ENCODE measurements around the gene DMKN.

The DMKN gene

DNA sequence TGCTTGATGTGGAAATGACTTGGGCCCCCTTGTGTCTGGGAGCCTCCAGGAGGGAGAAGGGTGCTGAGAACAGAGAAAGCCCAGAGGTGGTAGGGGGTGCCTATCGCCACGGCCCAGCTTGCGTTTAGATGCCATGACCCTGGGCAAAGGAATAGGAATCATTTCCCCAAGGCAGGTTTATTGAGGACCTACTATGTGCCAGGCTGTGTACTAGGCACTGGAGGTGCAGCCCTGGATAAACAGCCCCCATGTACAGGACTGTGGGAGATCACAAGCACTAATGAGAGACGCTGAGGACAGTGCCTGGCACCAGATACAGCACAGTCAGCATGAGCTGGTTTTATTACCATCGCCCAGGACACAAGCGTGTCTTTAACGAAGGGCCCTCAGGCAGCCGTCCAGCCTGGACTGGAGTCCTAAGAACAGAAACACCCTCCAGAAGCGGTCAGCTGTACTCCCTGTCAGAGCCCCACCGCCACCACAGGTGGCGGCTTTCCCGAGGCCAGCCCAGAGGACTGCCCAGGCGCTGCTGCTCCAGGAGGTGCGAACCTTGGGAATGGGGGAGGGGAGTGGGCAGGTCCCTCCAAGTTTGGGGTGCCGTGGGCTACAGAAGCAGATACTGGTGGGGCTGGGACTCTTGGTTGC lies 36.6 kb upstream of the DMKN start:
- DNase-seq (ENCODE audit: low read depth in 2 of 2): no peak

DNA sequence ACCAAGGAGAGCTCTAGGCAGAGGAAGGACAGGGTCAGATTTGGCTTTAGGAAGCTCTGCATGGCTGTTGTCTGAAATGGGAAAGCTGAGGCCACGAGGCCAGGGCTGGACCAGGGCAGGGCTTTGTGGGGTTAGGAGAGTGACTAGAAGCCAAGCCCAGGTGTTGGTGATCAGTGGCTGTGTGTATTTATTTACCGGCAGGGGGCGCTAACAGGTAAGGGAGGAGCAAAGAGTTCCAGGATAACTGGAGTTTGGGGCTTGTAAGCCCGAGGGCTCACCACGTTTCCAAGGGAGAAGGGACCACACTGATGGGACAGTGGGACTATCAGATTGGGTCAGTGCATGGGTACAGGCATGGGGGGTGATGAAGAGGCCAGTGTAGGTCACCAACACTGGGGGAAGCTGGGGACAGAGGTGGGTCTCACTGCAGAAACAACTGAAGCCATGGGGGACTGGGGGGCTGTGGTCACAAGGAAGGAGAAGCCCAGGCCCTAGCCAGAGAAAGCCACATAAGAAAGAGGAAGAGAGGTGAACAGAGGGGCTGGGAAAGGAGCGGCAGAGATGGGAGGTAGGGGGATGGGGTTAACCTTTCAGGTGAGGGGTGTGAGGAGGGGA lies 35.8 kb upstream of the DMKN start:
- peak; percentile 29 to 45 for DNase-seq (ENCODE audit: low read depth in 2 of 2)

DNA sequence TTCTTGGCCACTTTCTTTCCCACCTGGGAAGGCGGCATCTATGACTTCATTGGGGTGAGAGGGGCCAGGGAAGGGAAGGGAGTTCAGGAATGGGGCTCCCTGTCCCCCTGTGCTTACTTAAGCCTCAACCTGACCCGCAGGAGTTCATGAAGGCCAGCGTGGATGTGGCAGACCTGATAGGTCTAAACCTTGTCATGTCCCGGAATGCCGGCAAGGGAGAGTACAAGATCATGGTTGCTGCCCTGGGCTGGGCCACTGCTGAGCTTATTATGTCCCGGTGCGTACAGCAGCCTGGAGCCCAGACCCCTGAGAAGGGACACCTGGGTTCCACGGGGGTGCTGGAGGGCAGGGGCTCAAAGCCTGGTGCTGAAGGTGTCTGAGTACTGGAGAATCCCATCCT lies 33.1 kb upstream of the DMKN start:
- no peak for DNase-seq (ENCODE audit: low read depth in 2 of 2)

DNA sequence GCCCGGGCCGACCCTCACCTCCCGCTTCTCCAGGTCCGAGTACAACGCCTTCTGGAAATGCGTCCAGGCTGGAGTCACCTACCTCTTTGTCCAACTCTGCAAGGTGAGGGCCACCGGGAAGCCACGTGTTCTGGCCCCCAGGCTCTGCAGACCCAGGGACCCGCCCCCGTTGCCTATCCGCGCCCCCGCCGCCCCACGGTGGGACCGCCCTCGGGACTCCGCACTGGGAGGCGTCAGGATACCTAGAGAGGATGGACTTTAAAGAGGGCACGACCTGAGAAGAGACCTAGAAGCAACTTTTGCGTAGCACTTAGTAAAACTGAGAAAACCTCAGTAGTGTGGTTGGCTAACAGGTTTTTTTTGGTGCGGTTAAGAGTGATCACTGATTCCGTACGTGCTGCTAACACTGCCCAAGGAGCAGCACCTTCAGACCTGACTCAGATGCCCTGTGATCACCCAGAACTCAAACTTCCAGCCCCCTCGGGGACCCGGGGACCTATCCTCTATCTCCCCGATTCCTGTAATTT lies 32.5 kb upstream of the DMKN start:
- DNase-seq (ENCODE audit: low read depth in 2 of 2): peak; percentile 52 to 65

DNA sequence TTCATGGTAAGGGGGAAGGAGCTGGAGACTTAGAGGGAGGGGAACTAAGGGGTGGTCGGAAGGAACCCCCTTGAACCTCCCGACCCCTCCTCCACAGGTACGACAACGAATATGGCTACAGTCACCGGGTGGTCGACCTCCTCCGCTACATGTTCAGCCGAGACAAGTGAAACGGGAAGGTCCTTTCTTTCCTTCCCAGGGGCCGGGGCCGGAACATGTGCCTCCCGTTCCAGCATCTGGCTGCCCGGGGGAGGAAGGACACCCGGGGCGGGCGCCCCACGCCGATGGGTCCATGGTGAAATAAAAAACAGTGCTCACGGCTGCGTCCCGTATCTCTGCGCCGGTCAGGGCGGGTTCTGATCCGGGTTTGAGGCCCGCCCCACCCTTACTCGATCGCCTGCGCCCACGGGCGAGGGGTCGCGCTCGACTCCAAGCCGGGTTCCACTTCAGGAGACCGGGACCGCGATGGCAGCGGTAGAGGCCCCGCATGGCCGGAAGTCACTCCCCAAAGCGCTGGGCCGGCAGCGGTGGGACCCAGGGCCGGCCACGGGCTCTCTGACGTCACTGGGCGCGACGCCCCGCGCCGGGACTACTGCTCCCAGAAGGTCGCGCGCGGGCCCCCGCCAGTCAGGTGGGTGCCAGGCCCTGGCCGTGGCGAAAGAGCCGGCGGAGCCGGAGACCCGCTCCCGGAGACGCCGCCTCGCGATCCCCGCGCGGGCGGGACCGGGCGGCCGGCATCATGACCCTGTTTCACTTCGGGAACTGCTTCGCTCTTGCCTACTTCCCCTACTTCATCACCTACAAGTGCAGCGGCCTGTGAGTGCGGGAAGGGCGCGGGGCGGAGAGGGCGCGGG lies 31.8 kb upstream of the DMKN start, which contains the start of gene TMEM147:
TSS of gene TMEM147 (plus strand) at position 626 of the 854 bp plus-strand sequence. CDS start at position 740, 114 bp downstream.
- peak; percentile 81 to 85 for DNase-seq (ENCODE audit: low read depth in 2 of 2)

DNA sequence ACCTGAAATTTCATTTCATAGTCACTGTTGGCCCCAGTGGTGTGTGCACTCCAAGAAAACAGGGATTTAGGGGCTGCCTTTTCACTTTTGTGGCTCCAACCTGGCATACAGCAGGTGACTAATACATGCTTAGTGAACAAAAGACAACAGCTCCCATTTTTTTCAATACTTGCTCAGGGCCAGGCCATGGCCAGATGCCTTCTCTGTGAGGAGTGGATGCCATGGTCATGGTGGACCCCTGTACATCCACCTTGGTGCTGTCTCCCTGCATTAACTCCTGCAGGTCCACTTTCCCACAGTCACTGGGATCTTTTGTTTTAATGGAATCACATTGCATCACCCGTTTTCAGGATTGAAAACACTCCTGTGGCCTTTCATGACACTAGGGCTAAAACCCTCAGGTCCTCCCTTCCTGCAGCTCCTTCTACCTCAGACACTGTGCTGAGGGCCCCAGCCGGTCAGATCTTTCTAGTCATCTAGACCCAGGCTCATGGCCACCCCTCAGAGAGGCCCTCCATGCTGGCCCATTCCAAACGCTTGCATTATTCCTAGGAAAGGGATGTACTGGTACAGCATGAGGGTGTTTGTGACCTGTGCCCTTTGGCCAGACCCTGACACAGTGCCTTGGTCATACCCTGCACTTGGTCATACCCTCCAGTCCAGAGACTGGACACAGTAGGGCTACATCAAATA lies 30.8 kb upstream of the DMKN start:
- DNase-seq (ENCODE audit: low read depth in 2 of 2): no peak

DNA sequence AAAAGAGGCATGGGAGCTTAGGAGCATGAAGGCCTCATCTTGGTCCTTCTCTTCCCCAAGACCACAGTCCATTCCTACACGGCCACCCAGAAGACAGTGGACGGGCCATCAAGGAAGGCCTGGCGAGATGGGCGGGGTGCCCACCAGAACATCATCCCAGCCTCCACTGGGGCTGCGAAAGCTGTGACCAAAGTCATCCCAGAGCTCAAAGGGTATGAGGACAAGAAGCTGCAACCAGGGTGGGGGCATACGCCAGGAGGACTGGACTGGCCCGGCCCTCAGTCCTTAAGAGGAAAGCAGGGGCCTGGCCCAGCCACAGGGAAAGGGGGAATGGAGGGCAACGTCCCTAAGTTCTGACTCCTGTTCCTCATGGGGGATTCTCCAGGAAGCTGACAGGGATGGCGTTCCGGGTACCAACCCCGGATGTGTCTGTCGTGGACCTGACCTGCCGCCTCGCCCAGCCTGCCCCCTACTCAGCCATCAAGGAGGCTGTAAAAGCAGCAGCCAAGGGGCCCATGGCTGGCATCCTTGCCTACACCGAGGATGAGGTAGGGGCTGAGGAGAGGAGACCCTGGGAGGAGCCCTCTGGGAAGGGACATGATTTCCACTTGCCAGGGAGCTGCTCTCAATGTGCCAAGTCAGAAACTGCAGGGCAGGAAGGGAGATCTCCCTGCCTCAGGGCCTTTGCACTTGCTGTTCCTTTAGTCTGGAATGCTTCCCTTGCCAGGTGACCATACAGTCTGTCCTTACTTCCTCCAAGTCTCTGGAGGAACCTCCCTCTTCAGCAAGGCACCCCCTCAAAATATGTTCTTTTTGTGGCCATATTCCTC lies 30.0 kb upstream of the DMKN start:
- no peak for DNase-seq (ENCODE audit: low read depth in 2 of 2)

DNA sequence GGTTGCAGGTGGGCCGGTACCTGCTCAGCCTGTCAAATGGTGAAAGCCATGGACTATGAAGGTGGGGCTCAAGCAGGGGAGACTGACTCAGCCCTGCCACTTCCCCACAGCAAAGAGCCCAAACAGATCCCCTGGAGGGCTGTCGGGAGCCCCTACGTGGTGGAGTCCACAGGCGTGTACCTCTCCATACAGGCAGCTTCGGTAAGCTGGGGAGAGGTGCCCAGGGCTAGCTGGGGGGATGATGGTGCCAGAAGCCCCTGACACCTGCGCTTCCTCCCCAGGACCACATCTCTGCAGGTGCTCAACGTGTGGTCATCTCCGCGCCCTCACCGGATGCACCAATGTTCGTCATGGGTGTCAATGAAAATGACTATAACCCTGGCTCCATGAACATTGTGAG lies 28.8 kb upstream of the DMKN start:
- no peak for DNase-seq (ENCODE audit: low read depth in 2 of 2)

DNA sequence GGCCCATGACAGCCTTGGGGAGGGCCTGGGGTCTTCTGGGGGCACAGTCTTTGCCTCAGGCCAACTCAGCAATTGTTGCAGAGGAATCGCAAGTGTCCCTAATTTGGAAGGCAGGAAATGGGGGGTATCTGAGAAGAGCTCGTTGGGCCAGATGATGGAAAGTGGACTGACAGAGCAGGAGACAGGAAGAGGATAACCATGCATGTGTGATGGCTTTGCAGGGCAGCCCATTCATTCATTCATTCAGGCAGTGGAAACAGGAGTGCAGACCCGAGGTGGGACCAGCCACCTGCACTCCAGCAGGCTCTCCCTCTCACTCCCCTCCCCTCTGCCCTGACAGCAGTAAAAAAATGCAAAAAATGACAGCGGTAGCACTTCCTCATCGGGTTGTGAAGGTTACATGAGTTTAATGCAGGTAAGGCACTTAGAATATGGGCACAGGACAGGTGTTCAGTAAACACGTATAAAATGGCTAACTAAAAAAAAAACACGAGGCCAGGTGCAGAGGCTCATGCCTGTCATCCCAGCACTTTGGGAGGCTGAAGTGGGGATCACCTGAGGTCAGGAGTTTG lies 27.0 kb upstream of the DMKN start:
- DNase-seq (ENCODE audit: low read depth in 2 of 2): no peak

DNA sequence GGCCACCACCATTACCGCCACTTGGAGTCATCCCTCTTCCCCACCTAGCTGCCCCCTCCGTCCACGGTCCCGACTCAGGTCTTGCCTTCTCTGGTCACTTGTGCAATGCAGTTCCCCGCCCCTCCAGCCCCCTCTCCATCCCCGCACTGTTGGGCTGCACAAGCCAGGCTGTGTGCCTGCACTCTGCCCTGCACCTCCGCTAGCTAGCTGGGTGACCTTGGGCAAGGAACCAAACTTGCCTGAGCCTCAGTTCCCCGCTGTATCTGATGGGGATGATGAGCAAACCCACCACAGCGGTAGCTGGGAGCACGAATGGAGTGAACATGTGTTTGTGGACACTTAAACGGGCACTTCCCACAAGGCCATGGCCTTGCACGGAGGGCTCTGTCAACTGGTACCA lies 26.4 kb upstream of the DMKN start:
- DNase-seq (ENCODE audit: low read depth in 2 of 2): no peak

DNA sequence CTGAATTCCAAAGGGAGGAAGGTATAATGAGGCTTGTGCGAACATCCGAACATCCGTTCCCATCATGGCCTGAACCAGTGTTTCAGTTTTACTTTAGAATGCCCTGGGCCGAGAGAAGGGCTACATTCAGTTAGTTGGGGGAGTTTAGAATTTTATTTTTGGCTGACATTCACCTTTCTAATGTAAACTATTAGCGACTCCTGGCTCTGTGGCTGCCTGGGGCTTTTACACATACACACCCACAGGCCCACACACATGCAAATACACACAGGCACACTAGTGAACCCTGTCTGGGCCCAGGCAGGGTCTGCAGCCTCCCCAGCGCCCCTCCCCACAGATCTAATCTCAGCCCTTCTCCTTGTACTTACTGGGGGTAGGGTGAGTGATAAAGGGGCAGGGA lies 25.9 kb upstream of the DMKN start:
- DNase-seq (ENCODE audit: low read depth in 2 of 2): no peak

DNA sequence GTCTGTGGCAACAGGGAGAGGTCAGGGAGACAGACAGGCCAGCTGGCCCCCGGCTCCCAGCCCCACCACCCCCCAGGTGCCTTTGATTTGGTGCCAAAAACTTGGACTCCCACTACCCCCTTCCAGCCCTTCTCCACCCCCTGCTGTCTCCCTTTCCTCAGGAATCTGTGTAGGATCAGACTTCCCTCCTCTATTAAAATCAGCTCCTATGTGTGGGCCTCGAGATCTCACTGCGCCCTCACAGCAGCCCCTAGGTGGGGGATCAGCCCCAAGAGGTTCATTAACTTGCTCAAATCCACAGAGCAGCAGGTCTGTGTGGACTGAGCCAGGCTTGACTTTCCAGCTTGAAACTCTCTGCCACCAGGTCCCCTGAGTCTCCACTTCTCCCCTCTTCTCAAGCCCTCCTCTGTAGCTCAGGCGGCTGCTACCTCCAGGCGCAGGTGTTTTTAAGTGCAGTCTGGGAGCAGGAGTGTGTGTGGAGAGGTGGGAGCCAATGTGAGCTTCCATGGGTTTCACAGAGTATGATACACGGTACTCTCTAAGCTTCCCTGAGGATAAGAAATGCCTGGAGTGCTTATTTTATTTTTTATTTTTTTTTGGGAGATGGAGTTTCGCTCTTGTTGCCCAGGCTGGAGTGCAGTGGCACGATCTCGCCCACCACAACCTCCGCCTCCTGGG lies 21.5 kb upstream of the DMKN start:
- no peak for DNase-seq (ENCODE audit: low read depth in 2 of 2)

DNA sequence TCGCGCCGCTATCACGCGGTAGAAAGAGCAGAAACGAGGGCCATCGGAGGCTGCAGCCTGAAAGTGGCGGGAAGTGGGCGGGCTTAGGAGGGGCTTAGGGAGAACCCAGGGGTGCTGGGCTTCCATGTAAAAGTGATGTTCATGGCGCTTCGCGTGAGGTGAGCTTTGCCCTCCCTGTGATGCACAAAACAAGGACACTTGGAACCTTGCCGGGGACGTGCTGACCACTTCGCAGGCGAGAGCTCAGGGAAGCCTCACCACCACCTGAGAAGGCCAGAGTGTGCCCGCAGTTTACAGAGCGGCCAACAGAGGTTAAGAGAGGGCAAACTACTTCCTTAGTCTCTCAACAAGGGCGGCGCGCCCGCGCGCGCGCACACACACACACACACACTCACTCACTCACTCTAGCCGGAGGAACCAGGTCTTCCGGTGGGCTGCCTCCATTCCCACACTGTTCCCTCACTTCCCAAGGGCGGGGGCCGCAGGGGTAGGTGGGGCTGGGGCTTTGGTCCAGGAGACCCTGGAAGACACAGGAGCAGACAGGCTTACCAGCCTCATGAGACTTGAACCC lies 20.5 kb upstream of the DMKN start:
- no peak for DNase-seq (ENCODE audit: low read depth in 2 of 2)

DNA sequence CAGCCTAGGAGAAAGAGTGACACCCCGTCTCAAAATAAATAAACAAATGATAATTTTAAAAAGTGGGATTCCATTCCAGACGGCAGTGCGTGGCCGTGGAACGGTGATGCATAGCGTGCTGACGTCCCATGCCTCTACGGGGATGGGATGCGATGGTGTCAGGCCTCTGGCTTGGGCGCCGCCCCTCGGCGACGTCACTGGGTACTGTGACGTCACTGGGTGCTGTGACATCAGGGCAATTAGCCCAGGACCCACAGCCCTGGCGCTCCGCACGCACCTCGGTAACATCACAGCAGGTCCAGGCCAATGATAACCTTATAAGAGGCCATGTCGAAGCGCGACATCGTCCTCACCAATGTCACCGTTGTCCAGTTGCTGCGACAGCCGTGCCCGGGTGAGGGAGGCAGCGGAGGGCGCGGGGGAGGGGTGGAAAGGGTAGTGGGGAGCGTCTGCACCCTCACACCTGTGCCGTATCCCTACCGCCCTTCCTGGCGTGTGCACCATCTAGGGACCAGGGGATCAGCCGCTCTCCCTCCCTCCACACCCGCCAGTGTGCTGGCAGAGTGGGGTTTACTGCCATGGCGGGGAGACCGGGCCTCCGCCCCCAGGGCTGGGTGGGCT lies 19.9 kb upstream of the DMKN start, which contains the start of gene GAPDHS:
TSS of gene GAPDHS (plus strand) at position 256 of the 621 bp plus-strand sequence. CDS start at position 328, 72 bp downstream.
- no peak for DNase-seq (ENCODE audit: low read depth in 2 of 2)

DNA sequence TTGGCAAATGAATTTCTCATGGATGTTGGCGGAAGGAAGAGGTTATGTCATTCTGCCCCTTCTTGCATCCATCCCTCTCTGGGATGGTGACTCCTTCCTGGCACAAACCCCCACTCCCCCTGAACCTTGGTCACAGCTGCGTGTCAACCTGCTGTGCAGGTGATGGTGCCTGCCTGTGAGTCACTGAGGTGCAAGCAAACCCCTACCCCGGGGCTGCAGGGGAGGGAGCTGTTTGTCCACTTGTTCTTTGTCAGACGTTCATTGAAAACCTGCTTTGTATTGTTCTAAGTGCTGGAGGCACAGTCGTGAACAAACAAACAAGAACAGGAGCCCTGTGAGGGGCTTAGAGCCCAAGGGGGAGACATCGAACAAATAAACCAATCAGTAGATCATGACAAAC lies 17.8 kb upstream of the DMKN start:
- DNase-seq (ENCODE audit: low read depth in 2 of 2): no peak

DNA sequence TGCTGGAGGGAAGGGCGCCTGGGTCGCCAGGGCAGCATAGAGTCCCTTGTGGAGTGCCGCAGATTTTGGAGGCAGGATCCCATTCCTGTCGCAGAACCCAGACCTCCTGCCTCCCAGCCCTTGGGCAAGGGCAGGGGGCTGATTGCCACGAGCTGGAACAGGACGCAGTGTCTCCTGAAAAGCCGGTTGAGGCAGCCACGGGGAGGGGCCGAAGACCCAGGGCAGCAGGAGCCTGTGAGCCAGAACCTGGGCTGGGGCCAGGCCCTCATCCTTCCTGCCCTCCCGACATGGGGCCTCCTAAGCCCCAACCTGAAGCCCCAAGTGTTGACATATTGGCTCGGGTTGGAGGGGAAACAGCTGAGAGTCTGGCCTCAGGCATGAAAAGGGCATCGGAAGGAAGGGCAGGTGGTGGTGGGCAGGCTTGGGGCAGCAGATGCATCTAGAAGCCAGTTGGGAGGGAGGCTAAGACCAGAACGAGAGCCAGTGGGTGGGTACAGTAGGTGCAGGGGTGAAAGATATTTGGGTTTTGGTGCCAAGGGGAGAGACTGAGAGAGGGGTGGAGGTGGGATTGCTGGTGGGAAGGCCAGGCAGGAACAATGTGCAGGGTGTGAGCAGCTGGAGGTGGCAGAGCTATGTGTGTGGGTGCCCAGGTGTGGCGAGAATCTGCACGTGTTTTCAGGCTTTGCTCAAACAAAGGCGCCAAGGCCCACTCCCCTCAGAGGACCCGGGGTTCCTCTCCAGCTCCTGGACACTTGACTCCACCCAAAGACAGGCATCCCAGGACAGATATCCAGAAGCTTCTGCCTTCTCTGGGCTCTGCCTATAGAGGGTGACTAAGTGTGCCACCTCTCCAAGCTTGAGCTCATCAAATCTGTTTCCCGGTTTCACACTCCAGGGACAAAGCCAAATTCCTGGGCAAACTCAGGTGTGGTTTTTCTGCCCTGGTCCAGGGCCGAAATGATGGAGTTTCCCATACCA lies 16.1 kb upstream of the DMKN start:
- DNase-seq (ENCODE audit: low read depth in 2 of 2): no peak

DNA sequence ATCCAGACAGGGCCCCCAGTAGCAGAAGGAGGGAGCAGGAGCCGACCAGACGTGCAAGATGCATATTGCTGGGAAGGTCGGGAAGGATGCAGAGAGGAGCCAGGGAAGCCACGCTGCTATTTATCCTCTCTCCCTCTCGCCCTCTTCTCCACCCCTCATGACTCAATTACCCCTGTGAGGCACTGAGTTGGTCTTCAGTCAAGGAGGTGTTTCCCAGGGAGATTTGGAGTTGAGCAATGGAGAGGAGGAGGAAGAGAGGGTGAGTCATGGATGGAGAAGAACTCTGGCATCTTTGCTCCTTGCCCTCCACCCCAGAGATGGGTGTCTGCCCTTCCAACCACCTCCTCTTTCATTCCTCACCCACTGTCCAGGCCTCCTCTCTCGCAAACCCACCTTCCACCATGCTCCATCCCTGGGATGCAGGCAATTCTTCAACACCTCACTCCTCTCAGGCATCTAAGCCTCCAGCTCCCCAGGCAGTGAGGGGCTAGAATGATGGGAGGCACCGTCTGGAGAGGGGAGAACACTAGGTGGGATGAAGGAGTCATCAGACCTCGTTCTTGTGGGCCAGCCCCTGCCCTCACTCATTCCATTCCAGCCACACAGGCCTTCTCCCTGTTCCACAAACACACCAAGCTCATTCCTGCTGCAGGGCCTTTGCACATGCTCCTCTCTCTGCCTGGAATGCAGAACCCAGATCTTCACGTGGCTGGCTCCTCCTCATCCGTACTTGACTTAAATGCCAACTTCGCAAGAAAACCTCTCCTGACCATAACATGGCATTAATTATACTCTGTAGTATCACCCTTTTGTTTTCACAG lies 15.0 kb upstream of the DMKN start, which contains the start of gene SBSN:
TSS of gene SBSN (minus strand) at position 94 of the 821 bp plus-strand sequence. CDS start at position 64, 30 bp downstream.
- DNase-seq (ENCODE audit: low read depth in 2 of 2): no peak

Data from stimulated activated CD4-positive, alpha-beta T cell treated with anti-CD3 and anti-CD28 coated beads, Interleukin-4, amount 100 ng/mL, for 48 hours (primary cell).